Stimulated activated CD4-positive, alpha-beta T cell treated with anti-CD3 and anti-CD28 coated beads, TNF-alpha, amount 100 ng/mL, for 4 hours (primary cell): Measurements from ENCODE around the gene ZFP36L1.
"Not testable (repeated sequence)": the region's sequence is repeated elsewhere in the genome, so short reads cannot be mapped to it uniquely, and the experiment has no call there.

Experiments used
- DNase-seq, 3 experiments: peaks; one replicate each; pipeline ENCODE4 v3.0.0-alpha.2; 2020; ENCODE audit warnings: low read depth in 3 of 3

ZFP36L1 gene

DNA sequence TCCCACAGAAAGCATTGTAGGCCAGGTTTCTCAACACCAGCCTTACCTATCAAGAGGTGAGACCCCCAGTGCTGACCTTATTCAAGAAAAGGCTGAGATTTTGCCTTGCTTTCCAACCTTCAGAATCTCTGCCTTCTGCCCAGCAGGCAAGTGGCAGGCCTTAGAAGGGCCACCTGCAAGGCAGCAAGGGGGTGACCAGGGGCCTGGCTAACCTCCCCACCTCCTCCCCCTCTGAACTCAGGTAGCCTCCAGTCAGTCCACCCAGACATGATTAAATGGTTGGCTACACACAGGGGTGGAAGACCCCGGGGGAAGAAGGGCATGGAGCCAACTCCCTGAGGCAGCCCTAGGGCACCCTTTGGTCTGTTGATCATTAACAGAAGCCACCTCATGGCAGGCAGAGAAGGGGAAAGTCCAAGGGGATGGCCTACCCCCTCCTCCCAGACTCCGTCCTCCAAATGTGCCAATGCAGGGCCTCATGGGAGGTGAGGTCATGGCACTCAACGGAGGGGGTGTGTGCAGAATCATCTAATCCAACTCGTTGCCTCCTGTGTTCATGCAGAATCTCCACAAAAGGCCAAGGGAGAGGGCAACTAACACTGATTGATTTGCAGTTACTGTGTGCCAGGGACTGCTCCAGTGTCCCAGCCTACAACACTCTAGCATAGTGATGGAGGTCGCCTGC, 8.5 kb downstream of the ZFP36L1 start:
- DNase-seq = no peak

DNA sequence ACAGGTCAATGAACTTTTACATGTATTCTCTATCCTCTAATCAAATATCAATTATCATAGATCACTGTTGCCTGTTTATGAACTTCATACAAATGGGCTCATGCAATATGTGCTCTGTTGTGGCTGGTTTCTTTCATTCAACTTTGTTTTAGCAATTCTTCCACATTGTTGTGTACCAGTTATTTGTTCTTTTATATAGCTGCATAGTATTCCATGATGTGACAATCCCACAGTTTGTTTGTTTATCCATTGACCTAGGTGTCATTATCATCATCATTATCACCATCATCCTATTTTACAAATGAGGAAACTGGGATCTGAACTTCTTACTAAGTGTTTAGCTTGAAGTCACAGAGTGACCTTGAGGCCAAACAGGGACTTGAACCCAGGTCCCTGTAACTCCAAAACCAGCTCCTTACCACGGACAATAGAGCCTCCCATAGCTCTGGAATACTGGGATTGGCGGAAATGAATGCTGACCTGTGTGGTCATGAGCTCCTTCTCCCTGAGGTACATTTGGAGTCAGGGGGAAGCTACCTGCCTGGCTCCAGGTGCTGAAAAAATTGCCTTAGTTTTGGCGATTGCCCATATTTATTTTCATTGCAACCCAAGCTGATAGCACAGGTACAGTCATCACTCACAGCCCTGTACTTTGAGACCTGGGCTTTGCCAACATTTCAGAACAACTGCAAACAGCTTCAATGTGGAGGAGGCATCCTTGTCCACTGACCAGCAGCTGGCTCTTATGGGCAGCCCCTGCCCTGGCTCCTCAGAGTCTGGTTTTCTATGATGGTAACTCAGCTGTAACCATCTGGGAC, 9.2 kb downstream of the ZFP36L1 start:
- no peak for DNase-seq

DNA sequence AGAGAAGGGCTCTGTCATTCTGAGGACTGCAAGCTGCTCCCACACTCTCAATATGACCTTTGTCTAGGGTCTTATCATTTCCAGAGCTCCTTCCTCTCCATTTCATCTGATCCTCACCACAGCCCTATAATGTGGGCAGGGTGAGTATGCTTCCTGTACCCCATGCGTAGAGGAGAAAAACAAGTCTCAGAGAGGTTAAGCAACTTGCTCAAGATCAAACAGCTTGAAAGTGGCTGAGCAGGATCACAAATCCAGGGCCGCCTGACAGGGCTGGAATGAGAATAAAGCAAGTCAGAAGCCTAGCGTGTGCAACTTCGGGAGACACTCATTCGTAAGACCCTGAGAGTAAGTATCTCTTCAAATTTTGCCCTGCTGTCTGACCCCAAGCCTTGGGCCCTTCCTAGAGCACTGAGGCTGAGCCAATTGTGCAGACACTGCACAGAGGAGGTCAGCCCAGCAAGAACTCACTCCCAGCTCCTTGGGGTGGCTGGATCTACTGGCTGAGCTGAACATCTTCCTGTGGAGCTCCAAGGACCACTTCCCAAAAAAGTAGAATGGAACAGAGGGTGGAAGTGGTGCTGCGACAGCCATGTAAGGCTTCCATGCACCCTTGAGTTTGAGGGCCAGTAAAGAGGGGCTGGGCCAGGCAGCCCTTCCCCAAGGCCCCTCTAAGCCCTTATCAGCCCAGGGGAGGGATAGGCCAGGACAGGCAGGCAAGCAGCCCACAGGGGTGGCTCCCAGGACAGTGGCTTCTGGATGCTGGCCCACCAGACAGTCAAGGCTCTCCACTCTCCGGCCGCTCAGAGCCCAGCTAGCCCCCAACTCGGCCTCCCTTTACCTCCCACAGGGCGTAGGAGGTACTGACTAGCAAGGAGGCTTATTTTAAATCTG, 10.5 kb downstream of the ZFP36L1 start:
- no peak for DNase-seq

DNA sequence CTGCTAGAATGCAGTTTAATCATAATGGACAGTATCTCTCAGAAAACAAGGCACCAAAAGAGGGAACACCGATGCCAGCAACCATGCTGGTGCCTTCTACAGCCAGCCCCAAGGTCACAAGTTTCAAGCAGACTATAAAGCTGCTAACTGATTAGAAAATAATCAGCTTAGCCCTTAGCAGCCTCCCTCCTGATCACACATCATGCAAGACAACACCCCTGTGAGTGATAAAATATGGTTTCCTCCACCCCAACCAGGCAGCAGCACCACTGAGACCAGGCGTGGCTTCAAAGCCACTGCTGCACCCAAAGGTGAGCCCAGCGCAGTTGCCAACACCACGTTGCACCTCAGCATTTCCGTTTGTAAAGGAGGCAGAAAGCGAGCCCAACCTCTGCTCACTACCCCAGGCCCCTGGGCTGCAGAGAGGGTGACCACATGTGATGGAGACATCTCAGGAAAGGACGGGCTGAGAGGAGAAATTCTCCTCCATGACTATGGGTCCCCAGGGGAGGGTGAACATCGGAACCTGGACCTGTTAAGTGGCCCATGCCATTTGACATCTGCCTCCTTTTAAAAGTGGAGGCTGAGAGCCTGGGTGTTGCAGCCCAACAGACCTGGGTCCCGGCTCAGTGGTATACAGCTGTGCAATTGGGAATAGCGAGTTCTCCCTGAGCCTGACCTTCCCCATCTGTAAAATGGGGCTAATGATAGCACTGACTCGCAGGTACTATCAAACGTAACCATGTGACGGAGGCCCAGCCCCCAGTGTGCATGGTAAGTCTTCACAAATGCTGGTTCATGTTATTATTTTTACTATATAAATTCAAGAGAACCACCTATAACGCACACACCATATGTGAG, 11.5 kb downstream of the ZFP36L1 start:
- DNase-seq = no peak

DNA sequence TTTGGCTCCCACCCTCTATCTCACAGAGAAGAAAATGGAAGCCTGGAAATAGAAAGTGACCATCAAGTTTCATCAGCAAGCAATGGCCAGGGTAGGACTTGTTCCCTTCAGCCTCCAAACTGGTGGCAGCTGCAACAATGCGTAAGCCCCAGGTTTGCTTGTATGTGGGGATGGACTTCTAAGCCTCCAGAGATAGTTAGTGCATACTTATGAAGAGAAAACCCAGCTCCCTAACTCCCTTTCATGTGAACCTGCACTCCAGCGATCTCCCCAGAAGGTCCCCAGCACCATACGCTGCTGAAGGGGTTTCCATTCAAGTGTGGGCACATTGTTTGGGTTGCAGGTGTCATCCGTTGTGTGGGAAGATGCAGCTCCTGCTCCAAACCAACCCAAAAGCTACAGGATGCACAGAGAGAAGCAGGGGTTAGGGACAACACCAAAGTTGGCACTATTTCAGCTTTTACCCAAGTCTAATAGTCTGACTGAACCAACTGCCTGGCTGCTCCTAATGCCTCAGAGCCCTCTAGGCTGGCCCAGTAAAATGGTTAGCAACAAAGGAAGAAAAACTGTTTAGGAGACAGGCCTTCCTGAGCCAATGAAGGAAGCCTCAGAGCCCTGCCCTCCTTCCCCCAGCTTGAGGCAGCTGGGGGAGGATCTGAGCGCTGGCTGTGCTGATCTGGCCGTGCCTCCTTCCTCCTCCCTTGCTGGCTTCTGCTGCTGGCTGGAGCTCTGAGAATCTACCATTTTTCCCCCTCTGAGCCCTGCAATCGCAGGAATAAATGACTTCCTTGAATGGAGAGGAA, 12.3 kb downstream of the ZFP36L1 start:
- no peak for DNase-seq

DNA sequence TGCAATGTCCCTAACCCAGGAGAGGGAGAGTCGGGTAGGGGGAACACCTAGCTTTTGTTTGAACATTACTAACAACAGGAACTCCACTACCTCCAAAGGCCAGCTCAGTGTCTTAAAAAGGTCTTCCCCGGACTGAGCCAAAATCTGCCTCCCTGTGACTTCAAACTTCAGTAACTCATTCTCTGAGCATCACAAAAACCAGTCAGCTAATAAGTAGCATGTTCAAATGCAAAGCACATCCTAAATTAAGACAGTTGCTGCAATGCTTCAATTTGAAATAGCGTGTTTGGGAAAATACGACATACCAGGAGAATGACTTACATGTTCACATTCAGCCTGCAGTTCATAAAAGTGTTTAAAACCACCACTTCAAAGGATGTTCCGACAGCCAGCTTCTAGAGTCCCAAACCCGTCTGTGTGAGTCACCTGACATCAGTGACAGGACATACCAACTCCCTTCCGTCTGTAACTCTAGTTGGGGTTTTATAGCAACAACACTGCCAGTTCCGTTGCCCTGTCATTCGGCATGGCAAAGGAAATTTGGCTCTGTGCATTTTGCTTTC, 13.0 kb downstream of the ZFP36L1 start:
- no peak for DNase-seq

DNA sequence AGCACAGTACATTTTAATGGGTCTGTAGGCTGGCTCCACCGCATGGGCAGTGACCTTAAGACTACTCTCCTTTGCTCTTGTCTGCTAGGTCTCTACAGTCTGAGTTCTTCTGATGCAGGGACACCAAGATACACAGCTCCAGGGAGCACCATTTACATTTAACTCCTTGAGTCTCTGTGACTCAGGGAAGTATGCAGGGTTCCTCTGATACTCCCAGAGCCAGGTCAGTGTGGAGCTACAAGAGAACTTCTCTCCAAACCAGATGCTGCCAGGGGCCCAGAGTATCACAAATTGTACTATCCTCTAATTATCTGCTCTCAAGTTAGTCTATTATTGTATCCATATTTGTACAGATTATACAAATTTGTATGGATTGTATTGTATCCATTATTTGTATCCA, 15.2 kb downstream of the ZFP36L1 start:
- no peak for DNase-seq

DNA sequence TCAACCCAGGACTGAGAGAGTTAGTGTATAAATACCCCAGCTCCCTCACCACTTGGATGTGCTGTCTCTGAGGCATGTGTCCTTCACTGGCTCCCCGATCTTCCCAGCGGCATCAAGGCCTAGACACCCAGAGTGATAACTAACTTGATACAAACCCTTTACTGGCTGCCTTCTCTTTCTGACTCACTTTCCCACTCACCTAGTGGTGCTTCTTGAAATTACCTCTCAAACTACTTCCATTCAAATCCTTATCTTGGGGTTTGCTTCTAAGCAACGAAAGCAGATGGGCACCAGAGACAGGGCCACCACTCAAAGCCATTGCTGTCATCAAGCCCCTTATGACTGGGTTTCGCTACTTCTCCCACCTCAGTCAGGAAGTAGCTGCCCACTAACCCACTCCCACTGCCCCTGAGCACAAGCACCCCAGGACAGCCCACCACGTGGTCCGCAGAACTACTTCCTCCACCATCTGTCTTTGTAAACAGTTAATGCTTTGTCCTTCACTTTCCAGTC, 17.2 kb downstream of the ZFP36L1 start:
- no peak for DNase-seq

DNA sequence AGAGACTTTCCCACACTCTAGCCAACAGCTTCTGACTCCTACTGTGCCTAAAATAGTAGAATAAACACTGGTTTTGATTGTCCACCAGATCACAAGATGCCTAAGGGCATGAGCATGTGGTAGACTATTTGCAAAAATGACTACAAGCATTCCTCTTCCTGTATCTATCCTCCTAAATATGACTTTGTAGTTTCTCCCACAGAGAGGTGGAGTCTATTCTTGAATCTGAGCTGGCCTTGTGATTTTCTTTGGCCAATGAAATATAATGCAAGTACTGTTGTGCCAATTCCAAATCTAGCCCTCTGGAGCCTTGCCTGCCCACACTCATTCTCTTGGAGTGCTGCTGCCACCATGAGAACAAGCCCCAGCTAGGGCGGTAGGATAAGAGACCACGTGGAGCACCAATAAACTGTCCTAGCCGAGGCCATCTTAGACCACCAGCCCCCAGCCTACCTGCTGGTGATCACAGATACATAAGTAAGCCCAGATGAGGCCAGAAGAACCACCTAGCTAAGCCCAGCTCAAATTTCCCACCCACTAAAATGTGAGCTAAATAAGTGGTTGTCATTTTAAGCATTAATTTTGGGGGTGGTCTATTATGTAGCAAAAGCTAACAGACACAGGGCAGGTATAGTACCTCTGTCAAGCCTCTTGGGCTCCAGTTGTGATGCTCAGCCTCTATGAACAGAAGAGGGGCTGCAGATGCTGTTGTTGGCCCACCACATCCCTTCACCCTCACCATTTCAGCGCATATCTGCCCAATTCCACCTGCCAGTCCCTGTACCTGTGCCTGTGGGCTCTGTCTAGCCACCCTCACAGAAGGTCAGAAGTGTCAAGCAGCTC, 17.9 kb downstream of the ZFP36L1 start:
- no peak for DNase-seq

DNA sequence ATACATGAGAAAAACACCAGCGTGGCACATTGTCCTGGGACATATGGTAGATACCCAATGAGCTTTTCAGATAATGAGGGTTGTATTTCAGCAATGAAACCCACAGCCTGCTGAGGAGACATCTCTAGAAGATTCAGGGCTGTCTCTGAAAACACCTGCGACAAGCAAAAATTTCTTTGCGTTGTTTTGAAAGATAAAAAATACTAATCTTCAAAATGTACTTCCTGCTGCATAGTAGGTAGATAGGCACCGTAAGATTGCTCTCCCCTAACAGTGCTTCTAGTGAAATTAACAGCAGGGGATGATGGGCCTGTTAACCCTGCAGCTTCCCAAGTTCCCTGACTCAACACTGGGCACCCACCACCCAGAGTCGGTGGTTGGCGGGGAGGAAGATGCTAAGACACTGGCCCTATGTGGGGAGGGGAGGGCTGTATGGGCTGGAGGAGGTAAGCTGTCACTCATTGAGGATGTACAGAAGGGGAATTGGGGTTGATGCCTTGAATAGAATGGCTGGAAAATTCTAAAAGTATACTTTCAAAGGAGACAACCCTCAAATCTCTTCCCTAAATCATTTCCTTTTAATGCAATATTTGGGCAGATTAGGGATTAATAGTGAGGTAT, 20.0 kb downstream of the ZFP36L1 start:
- no peak for DNase-seq

DNA sequence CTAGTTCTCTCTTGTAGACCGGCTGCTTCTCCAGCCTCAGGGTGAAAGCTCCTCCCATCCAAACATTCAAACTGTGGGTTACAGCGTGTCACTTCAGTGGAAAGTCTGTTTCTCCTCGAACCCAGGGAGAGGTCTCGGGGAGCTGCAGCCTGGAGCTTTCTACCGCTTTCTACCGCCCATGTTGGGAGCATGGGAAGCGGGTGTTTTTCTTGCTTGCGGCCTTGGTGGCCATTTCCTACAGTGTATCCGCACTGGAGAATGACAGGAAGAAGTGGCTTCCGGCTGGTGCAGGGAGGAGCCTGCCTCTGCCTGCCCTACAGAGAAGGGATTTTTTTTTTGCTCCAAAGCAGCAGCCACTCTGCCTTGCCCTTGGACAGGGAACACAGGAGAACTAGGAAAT, 21.2 kb downstream of the ZFP36L1 start:
- no peak for DNase-seq

DNA sequence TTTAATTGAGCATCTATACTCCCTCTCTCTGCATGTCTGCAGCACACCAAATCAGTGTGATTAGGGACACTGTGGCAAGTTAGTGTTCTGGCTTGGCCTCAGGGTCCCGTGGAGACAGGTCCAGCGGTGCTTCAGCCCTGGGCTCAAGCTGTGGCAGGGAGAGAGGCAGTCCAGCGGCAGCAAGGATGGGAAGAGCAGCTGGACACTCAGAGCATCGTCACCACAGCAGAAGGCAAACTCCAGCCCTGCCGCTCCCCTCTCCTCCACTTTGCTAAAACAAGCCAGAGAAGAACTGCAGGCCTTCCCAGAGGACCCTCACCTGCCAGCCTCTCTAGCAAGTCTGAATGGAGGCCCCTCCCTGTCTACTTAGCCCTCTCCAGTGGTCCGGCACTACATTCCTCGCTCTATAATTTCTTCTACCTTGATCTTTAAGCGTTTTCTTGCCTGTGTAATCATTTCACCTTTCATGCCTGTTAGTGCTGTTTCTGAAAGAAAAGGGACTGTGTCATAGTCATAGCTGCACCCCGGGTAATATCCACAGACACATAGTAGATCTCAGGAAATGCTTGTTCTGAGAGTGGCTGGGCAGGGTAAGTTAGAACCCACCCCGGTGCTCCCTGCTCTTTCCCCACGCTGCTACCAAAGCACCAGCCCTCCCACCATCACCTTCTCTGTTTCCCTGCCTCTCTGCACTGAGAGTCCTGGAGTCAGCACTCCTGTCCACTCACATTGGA, 22.1 kb downstream of the ZFP36L1 start:
- no peak for DNase-seq

DNA sequence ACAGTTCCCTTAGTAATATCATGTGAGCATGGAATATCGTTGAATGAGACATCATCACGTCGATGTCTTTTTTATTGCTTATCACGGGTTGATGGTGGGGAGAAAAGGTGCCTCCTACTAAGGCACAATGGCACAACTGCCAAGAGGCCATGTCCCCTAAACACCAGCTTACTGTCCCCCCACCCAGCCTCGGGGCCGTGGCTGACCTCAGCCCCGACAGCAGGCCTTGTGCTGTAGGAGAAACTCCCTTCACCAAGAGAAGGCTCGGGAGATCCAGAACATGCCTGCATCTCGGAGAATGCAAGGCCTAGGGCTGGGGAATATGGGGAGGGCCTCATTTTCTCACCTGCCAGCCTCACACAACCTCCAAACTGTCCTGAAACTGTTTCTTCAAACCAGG, 22.8 kb downstream of the ZFP36L1 start:
- DNase-seq = no peak

DNA sequence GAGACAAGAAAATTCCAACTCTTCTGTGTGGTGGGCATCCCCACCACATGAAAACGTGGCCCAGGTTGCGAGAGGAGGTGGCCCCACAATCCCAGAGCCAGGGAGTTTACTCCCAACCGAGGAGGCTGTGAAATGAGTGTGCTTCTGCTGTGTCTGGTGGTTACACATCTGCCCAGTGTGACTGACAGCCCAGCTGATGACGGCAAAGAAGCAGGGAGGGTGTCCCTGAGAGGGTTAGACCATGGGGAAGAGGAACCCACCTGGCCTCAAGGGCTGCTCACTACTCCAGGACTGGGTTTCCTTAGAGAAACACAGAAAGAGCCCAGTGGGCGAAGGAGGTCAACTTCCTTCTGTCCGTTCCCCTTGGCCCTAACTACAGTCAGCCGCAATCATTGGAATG, 24.6 kb downstream of the ZFP36L1 start:
- DNase-seq = no peak

DNA sequence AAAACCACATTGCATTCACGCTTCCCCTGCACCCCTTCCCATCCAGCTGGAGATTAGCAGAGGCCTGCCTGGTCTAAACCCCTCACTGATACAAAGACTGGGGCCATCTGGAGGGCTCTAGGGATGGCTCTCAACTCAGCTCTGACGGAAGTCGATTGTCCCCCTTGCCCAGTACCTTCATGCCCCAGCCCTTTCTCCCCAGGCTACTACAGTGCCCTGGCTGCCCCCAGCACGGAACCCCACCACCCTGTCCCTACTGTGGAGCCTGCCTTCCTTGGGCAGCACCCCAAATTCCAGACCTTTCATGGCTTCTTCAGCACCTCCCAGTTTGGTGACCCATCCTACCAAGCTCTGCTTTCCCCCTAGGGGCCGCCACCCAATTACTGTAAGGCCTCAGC, 25.6 kb downstream of the ZFP36L1 start:
- no peak for DNase-seq

DNA sequence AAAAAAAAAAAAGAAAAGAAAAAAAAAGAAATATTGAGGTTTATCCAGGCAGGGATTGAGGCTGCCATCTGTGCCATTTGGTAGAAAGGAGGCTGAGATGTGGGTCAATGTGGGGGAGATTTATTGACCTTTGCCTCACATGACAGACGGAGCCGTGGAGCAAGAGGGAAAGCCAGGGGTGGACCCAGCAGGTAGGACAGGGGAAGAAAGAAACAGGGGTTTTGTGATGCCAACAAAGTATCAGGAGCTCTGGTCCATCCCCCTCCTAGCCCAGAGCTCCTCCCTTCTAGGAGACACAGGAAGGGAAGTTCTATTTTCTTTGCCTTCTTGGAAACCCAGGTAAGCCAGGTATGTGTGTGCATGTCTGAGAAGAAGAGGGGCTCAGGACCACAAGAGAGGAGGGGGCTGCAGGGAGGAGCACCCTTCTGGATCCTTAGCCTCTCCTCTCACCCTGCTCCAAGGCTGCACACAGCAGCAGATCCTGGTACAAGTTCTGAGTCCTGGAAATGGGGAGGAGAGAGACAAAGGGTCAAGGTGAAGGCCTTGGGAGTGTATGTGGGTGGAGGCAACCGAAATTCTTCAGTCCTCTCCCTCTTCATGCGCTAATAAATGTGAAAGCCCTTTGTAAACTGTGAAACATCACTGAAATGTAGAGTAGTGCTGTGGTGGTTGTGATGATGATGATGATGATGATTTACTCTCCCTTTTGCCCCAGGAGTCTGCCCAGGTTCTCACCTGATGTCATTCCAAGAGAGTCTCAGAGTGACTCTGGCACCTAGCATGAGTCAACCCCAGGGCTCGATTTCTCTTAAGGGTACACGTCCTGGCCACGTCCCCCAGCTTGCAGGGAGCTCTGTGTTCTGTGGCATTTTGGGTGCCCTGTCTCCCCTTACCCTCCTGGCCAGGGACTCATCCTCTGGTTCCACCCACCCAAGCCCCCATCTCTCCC, 26.3 kb downstream of the ZFP36L1 start:
- no peak for DNase-seq

DNA sequence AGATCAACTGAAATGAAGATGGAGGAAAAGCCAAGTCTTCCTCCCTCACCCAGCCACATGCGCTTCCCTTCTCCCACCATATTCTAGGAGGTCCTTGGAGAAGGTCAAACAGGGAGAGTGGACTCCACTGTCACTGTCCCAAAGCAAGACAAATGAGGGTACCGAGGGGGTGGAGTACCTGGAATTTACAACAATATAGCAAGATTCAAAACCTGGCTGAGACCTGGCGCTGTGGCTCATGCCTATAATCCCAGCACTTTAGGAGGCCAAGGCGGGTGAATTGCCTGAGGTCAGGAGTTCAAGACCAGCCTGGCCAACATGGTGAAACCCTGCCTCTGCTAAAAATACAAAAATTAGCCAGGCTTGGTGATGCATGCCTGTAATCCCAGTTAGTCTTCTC, 29.0 kb downstream of the ZFP36L1 start:
- DNase-seq = not testable (repeated sequence)
